K562 (cell line): Measurements from ENCODE around the gene LIN9.

Source experiments
- ATF7 ChIP-seq: fragments of 450-650 bp; IDR thresholded peaks from 2 replicates; pipeline ENCODE4 v1.7.1; 2014; ENCODE audit warnings: mild to moderate bottlenecking, moderate library complexity
- GABPA ChIP-seq: fragments of 200-800 bp; sonication (Bioruptor generic); conservative IDR thresholded peaks from 2 replicates; pipeline ENCODE4 v1.6.1; 2016; ENCODE audit warnings: low read depth, missing genetic modification characterization, missing compliant biosample characterization
- GATAD2A ChIP-seq: fragments of 450-650 bp; IDR thresholded peaks from 2 replicates; pipeline ENCODE4 v1.6.1; 2017
- HMG20A ChIP-seq: fragments of 450-650 bp; formaldehyde crosslinking; conservative IDR thresholded peaks from 2 replicates; pipeline ENCODE4 v1.4.0; 2020; ENCODE audit warnings: mild to moderate bottlenecking, mixed read lengths
- MTA2 ChIP-seq: fragments of 450-650 bp; IDR thresholded peaks from 2 replicates; pipeline ENCODE4 v1.6.1; 2016; ENCODE audit warnings: low read depth
- POLR2B ChIP-seq: fragments of 450-650 bp; IDR thresholded peaks from 2 replicates; pipeline ENCODE4 v1.6.1; 2018; ENCODE audit warnings: low read depth; ENCODE audit not compliant: partially characterized antibody
- ZFP91 ChIP-seq: sonication (generic); formaldehyde crosslinking; IDR thresholded peaks from 2 replicates; pipeline ENCODE4 v1.8.0; 2022; ENCODE audit warnings: mild to moderate bottlenecking, missing genetic modification reagents
- ZNF3 ChIP-seq: fragments of 250-450 bp; sonication (Bioruptor Pico); IDR thresholded peaks from 2 replicates; pipeline ENCODE4 v1.5.0; 2021; ENCODE audit warnings: mild to moderate bottlenecking, moderate library complexity
- ZNF583 ChIP-seq: fragments of 250-450 bp; sonication (Bioruptor Pico); IDR thresholded peaks from 2 replicates; pipeline ENCODE4 v1.4.0; 2020
- TF ChIP-seq, protein P1 (sequence below), 3 experiments: IDR thresholded peaks in 2 of 3; conservative IDR thresholded peaks in 1 of 3; 2 replicates each; pipeline ENCODE4 v1.5.1; 2011 to 2012; ENCODE audit warnings: low read length in 3 of 3, mild to moderate bottlenecking in 3 of 3, control low read depth in 2 of 3, improper control_type of control experiment in 1 of 3, inconsistent platforms in 1 of 3, low read depth in 1 of 3, mixed read lengths in 1 of 3, moderate library complexity in 1 of 3; ENCODE audit not compliant: insufficient read depth in 2 of 3
- TF ChIP-seq, protein P2 (sequence below), 2 experiments: IDR thresholded peaks in 1 of 2; conservative IDR thresholded peaks in 1 of 2; 2 replicates each; pipeline ENCODE4 v1.6.1; 2016; ENCODE audit warnings: low read depth in 2 of 2, mild to moderate bottlenecking in 1 of 2, missing compliant biosample characterization in 1 of 2, missing genetic modification characterization in 1 of 2, moderate library complexity in 1 of 2
- TF ChIP-seq, protein P3 (sequence below): sonication (generic); formaldehyde crosslinking; IDR thresholded peaks from 2 replicates; pipeline ENCODE4 v1.8.1; 2022; ENCODE audit warnings: missing genetic modification reagents
- TF ChIP-seq, protein P4 (sequence below): fragments of 450-650 bp; IDR thresholded peaks from 2 replicates; pipeline ENCODE4 v1.6.1; 2016; ENCODE audit warnings: low read depth

DNA sequence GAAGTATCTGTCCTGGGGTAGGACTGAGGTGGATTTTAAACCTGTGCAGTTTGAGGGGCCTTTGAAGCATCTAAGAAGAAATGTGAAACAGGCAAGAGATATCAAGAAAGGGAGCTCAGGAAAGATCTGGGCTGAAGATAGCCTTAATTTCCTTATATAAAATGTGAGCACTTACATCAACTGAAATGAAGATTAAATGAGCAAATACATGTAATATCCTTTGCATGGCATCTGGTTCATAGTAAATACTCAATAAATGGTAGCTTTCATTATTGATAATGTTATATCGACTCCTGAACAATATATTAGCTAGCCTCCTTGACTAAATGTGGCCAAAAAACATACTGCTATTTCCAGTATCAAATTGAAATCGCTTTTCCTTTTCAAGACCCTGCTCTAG, 2.5 kb downstream of the LIN9 start:
- TF ChIP-seq ZNF3 (CRISPR knock-in tag) (no peak), ZFP91 (no peak), POLR2B (no peak), GATAD2A (no peak), HMG20A (CRISPR knock-in tag) (no peak), ATF7 (no peak), MTA2 (no peak), ZNF583 (no peak), GABPA (no peak)
- TF ChIP-seq, protein P1, sequence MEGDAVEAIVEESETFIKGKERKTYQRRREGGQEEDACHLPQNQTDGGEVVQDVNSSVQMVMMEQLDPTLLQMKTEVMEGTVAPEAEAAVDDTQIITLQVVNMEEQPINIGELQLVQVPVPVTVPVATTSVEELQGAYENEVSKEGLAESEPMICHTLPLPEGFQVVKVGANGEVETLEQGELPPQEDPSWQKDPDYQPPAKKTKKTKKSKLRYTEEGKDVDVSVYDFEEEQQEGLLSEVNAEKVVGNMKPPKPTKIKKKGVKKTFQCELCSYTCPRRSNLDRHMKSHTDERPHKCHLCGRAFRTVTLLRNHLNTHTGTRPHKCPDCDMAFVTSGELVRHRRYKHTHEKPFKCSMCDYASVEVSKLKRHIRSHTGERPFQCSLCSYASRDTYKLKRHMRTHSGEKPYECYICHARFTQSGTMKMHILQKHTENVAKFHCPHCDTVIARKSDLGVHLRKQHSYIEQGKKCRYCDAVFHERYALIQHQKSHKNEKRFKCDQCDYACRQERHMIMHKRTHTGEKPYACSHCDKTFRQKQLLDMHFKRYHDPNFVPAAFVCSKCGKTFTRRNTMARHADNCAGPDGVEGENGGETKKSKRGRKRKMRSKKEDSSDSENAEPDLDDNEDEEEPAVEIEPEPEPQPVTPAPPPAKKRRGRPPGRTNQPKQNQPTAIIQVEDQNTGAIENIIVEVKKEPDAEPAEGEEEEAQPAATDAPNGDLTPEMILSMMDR (IDR thresholded peaks at IDR 0.05 in 2 of 3, conservative IDR thresholded peaks at IDR 0.05 in 1 of 3; ENCODE audit: insufficient read depth in 2 of 3, low read depth in 1 of 3, low read length in 3 of 3), result no peak
- TF ChIP-seq, protein P2, sequence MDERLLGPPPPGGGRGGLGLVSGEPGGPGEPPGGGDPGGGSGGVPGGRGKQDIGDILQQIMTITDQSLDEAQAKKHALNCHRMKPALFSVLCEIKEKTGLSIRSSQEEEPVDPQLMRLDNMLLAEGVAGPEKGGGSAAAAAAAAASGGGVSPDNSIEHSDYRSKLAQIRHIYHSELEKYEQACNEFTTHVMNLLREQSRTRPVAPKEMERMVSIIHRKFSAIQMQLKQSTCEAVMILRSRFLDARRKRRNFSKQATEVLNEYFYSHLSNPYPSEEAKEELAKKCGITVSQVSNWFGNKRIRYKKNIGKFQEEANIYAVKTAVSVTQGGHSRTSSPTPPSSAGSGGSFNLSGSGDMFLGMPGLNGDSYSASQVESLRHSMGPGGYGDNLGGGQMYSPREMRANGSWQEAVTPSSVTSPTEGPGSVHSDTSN (CRISPR knock-in tag; IDR thresholded peaks at IDR 0.05; ENCODE audit: low read depth), result no peak
- TF ChIP-seq, protein P2 (tag; conservative IDR thresholded peaks at IDR 0.05; ENCODE audit: low read depth), result no peak
- TF ChIP-seq, protein P3, sequence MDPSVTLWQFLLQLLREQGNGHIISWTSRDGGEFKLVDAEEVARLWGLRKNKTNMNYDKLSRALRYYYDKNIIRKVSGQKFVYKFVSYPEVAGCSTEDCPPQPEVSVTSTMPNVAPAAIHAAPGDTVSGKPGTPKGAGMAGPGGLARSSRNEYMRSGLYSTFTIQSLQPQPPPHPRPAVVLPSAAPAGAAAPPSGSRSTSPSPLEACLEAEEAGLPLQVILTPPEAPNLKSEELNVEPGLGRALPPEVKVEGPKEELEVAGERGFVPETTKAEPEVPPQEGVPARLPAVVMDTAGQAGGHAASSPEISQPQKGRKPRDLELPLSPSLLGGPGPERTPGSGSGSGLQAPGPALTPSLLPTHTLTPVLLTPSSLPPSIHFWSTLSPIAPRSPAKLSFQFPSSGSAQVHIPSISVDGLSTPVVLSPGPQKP, result no peak
- TF ChIP-seq, protein P4, sequence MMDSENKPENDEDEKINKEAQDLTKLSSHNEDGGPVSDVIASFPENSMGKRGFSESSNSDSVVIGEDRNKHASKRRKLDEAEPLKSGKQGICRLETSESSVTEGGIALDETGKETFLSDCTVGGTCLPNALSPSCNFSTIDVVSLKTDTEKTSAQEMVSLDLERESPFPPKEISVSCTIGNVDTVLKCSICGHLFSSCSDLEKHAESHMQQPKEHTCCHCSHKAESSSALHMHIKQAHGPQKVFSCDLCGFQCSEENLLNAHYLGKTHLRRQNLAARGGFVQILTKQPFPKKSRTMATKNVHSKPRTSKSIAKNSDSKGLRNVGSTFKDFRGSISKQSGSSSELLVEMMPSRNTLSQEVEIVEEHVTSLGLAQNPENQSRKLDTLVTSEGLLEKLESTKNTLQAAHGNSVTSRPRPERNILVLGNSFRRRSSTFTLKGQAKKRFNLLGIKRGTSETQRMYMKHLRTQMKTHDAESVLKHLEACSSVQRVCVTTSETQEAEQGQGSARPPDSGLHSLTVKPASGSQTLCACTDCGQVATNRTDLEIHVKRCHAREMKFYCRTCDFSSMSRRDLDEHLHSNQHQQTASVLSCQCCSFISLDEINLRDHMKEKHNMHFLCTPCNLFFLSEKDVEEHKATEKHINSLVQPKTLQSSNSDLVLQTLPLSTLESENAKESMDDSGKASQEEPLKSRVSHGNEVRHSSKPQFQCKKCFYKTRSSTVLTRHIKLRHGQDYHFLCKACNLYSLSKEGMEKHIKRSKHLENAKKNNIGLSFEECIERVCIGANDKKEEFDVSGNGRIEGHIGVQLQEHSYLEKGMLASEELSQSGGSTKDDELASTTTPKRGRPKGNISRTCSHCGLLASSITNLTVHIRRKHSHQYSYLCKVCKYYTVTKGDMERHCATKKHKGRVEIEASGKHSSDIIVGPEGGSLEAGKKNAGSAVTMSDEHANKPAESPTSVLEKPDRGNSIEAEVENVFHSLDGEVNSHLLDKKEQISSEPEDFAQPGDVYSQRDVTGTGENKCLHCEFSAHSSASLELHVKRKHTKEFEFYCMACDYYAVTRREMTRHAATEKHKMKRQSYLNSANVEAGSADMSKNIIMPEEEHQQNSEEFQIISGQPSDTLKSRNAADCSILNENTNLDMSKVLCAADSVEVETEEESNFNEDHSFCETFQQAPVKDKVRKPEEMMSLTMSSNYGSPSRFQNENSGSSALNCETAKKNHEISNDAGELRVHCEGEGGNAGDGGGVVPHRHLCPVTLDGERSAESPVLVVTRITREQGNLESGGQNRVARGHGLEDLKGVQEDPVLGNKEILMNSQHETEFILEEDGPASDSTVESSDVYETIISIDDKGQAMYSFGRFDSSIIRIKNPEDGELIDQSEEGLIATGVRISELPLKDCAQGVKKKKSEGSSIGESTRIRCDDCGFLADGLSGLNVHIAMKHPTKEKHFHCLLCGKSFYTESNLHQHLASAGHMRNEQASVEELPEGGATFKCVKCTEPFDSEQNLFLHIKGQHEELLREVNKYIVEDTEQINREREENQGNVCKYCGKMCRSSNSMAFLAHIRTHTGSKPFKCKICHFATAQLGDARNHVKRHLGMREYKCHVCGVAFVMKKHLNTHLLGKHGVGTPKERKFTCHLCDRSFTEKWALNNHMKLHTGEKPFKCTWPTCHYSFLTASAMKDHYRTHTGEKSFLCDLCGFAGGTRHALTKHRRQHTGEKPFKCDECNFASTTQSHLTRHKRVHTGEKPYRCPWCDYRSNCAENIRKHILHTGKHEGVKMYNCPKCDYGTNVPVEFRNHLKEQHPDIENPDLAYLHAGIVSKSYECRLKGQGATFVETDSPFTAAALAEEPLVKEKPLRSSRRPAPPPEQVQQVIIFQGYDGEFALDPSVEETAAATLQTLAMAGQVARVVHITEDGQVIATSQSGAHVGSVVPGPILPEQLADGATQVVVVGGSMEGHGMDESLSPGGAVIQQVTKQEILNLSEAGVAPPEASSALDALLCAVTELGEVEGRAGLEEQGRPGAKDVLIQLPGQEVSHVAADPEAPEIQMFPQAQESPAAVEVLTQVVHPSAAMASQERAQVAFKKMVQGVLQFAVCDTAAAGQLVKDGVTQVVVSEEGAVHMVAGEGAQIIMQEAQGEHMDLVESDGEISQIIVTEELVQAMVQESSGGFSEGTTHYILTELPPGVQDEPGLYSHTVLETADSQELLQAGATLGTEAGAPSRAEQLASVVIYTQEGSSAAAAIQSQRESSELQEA, result no peak
